GM12878 (cell line): Measurements from ENCODE around the gene SALL3. TPM values are rescaled to one million over a fixed set of nuclear protein-coding genes. Genes with fewer than 3 reads are reported as not detected.

Experiments
- ATAC-seq: fragments of 200-7000 bp; cut with Tn5 transposase; 3 replicates; pipeline ENCODE4 v1.9.1; 2020; ENCODE audit warnings: mild to moderate bottlenecking, moderate library complexity
- BruUV-seq: library from RNA; stranded (reverse); fragments of 400-500 nt; replicated peaks from 2 replicates; lab custom pipeline; 2021; lab: Mats Ljungman, UMichigan
- CTCF ChIA-PET: fragments of 300-600 bp; sonication (Branson Sonifier 250); formaldehyde crosslinking; extraction: SDS; loops from one replicate; lab custom pipeline; 2021; ENCODE audit warnings: inconsistent platforms; lab: Yijun Ruan, JAX
- POLR2A ChIA-PET: fragments of 350-600 bp; formaldehyde crosslinking; extraction: SDS; loops from one replicate; lab custom pipeline; 2021; ENCODE audit warnings: inconsistent platforms; lab: Charles Lee
- RAD21 ChIA-PET: fragments of 300-600 bp; sonication (Branson Sonifier 250); formaldehyde crosslinking; loops from one replicate; lab custom pipeline; 2023; ENCODE audit warnings: antibody characterized with exemption; ENCODE audit not compliant: unreplicated experiment; lab: Charles Lee
- SMC1A ChIA-PET: fragments of 300-600 bp; sonication (Branson Sonifier 250); formaldehyde crosslinking; loops from one replicate; lab custom pipeline; 2023; ENCODE audit not compliant: unreplicated experiment, uncharacterized antibody; lab: Charles Lee
- DNase-seq: peaks from one replicate; pipeline ENCODE4 v3.0.0-alpha.2; 2011; ENCODE audit warnings: low read depth, low spot score
- FAIRE-seq: peaks from 3 replicates; lab custom pipeline; 2011; peaks lifted over from hg19 to GRCh38; lab: Jason Lieb, UNC
- H2AFZ ChIP-seq: 2 replicates; pipeline ENCODE4 v1.6.0; 2011; ENCODE audit warnings: low read depth, low read length, control low read depth; ENCODE audit not compliant: control insufficient read depth
- H3K27ac ChIP-seq: 2 replicates; pipeline ENCODE4 v1.5.1; 2011; ENCODE audit warnings: control low read depth; ENCODE audit not compliant: control insufficient read depth, insufficient read depth
- H3K27me3 ChIP-seq, 2 experiments: replicated peaks in 1 of 2; 2 replicates each; pipeline versions ENCODE4 v1.6.0 to v1.6.1; 2011; ENCODE audit warnings: low read length in 1 of 2; ENCODE audit not compliant: control insufficient read depth in 2 of 2, insufficient read depth in 2 of 2
- H3K36me3 ChIP-seq, 2 experiments: 2 replicates each; pipeline ENCODE4 v1.5.1; 2011; ENCODE audit warnings: low read length in 1 of 2; ENCODE audit not compliant: control insufficient read depth in 2 of 2, insufficient read depth in 2 of 2
- H3K4me1 ChIP-seq: 2 replicates; pipeline ENCODE4 v1.6.1; 2011; ENCODE audit warnings: mild to moderate bottlenecking, low read length, moderate library complexity, mixed read lengths; ENCODE audit not compliant: control insufficient read depth, insufficient read depth
- H3K4me2 ChIP-seq: 2 replicates; pipeline ENCODE4 v1.6.0; 2011; ENCODE audit warnings: control low read depth; ENCODE audit not compliant: control insufficient read depth, insufficient read depth
- H3K4me3 ChIP-seq: fragments of 200-600 bp; sonication (generic); 2 replicates; pipeline ENCODE4 v1.5.1; 2016
- H3K79me2 ChIP-seq: 2 replicates; pipeline ENCODE4 v1.6.0; 2011; ENCODE audit warnings: low read length; ENCODE audit not compliant: control insufficient read depth, insufficient read depth
- H3K9ac ChIP-seq: 2 replicates; pipeline ENCODE4 v1.8.0; 2011; ENCODE audit warnings: low read length, control low read depth, mixed read lengths; ENCODE audit not compliant: control insufficient read depth, insufficient read depth
- H3K9me3 ChIP-seq: replicated peaks from 3 replicates; pipeline ENCODE4 v1.5.1; 2011; ENCODE audit warnings: mild to moderate bottlenecking, low read length; ENCODE audit not compliant: control insufficient read depth, insufficient read depth
- H4K20me1 ChIP-seq: 2 replicates; pipeline ENCODE4 v1.6.0; 2011; ENCODE audit not compliant: control insufficient read depth, insufficient read depth
- DPF2 ChIP-seq: fragments of 450-650 bp; IDR thresholded peaks from 2 replicates; pipeline ENCODE4 v1.6.1; 2017; ENCODE audit warnings: mild to moderate bottlenecking
- ESRRA ChIP-seq: IDR thresholded peaks from 2 replicates; pipeline ENCODE4 v1.6.1; 2012; ENCODE audit warnings: mild to moderate bottlenecking, low read length, improper control_type of control experiment
- ETV6 ChIP-seq, 2 experiments: fragments of 450-650 bp in 1 of 2; IDR thresholded peaks in 1 of 2; conservative IDR thresholded peaks in 1 of 2; 2 replicates each; pipeline ENCODE4 v1.6.1; 2014; ENCODE audit warnings: antibody characterized with exemption in 1 of 2, borderline replicate concordance in 1 of 2, low read depth in 1 of 2, mild to moderate bottlenecking in 1 of 2, moderate library complexity in 1 of 2
- JUNB ChIP-seq: IDR thresholded peaks from 2 replicates; pipeline ENCODE4 v1.6.1; 2016; ENCODE audit warnings: antibody characterized with exemption, mild to moderate bottlenecking
- JUND ChIP-seq: IDR thresholded peaks from 2 replicates; pipeline ENCODE4 v1.6.1; 2012; ENCODE audit warnings: low read depth, mild to moderate bottlenecking, low read length, improper control_type of control experiment, moderate library complexity
- NR2C2 ChIP-seq: IDR thresholded peaks from 2 replicates; pipeline ENCODE4 v1.6.1; 2011; ENCODE audit warnings: borderline replicate concordance, low read depth; ENCODE audit not compliant: control insufficient read depth, insufficient read length
- NRF1 ChIP-seq: conservative IDR thresholded peaks from 2 replicates; pipeline ENCODE4 v1.6.1; 2011; ENCODE audit warnings: mild to moderate bottlenecking, low read depth, low read length, improper control_type of control experiment
- RB1 ChIP-seq: fragments of 450-650 bp; formaldehyde crosslinking; IDR thresholded peaks from 2 replicates; pipeline ENCODE4 v1.6.1; 2017; ENCODE audit warnings: mild to moderate bottlenecking, borderline replicate concordance
- RFX5 ChIP-seq: IDR thresholded peaks from 2 replicates; pipeline ENCODE4 v1.6.1; 2011; ENCODE audit warnings: low read depth, low read length, improper control_type of control experiment
- RUNX3 ChIP-seq: IDR thresholded peaks from 2 replicates; pipeline ENCODE4 v1.6.1; 2012; ENCODE audit warnings: low read length, inconsistent platforms
- SRF ChIP-seq, 2 experiments: IDR thresholded peaks; 2 replicates each; pipeline ENCODE4 v1.6.1; 2011; ENCODE audit warnings: low read depth in 2 of 2, low read length in 2 of 2, mild to moderate bottlenecking in 1 of 2, moderate library complexity in 1 of 2
- SUZ12 ChIP-seq: fragments of 200-600 bp; sonication (generic); IDR thresholded peaks from one replicate; pipeline ENCODE4 v1.6.1; 2018; ENCODE audit warnings: antibody characterized with exemption, mild to moderate bottlenecking; ENCODE audit not compliant: unreplicated experiment
- TARDBP ChIP-seq: IDR thresholded peaks from 2 replicates; pipeline ENCODE4 v1.6.1; 2016; ENCODE audit warnings: borderline replicate concordance
- TCF3 ChIP-seq: IDR thresholded peaks from 2 replicates; pipeline ENCODE4 v1.6.1; 2012; ENCODE audit warnings: low read depth, mild to moderate bottlenecking, low read length, borderline replicate concordance; ENCODE audit not compliant: insufficient read depth
- WRNIP1 ChIP-seq: IDR thresholded peaks from 2 replicates; pipeline ENCODE4 v1.6.1; 2011; ENCODE audit warnings: low read depth, low read length, improper control_type of control experiment, borderline replicate concordance
- ZNF217 ChIP-seq: fragments of 450-650 bp; IDR thresholded peaks from 2 replicates; pipeline ENCODE4 v1.6.1; 2017; ENCODE audit warnings: antibody characterized with exemption, mild to moderate bottlenecking
- WGBS: methylation state at CpG from one replicate; pipeline ENCODE4 v1.1.6; 2016; ENCODE audit warnings: low lambda C conversion rate; ENCODE audit not compliant: insufficient replicate concordance, insufficient coverage; ENCODE audit errors: missing lambda C conversion rate; 5-methylcytosine and 5-hydroxymethylcytosine counted together
- in situ Hi-C: fragments of 300-500 bp; cut with MboI; formaldehyde crosslinking; loops from 9 replicates; pipeline ENCODE4 v1.14.3; 2018; ENCODE audit warnings: mixed read lengths
- intact Hi-C: fragments of 100-400 bp; cut with micrococcal nuclease; formaldehyde crosslinking; loops from one replicate; pipeline ENCODE4 v1.14.2; 2022; ENCODE audit not compliant: unreplicated experiment
- polyA plus RNA-seq, 11 experiments: library from polyadenylated mRNA; depleted of rRNA in 4 of 11; unstranded in 6 of 11; stranded (reverse) in 5 of 11; fragments of >200 nt; fragmentation: Nextera tagmentation in 4 of 11; fragmentation: Illumina TruSeq in 1 of 11; extraction: Ambion mirVana in 4 of 11; extraction: Trizol in 1 of 11; gene quantifications; 1 replicate in 1 of 11; 2 replicates in 10 of 11; pipeline versions ENCODE4 v1.2.1 to v1.2.3, GENCODE V29; 2011 to 2016; ENCODE audit warnings: inconsistent platforms in 2 of 11, missing spikeins in 2 of 11, low read depth in 1 of 11
- total RNA-seq, 4 experiments: library from RNA; depleted of rRNA in 3 of 4; stranded (reverse); fragments of >200 nt in 3 of 4; fragmentation: Illumina TruSeq in 1 of 4; extraction: Trizol in 1 of 4; gene quantifications; 2 replicates each; pipeline versions ENCODE4 v1.2.1 to v1.2.3, GENCODE V29; 2013 to 2021
- TF ChIP-seq, protein P1 (sequence below): IDR thresholded peaks from 2 replicates; pipeline ENCODE4 v1.6.1; 2012; ENCODE audit warnings: improper control_type of control experiment, low read depth, low read length; ENCODE audit not compliant: insufficient replicate concordance

Gene SALL3
- total and polyA plus RNA-seq, 10 of the 15 experiments (the other 5 are each of a cell fraction or from before 2014, with no cell fraction given): 0.01 to 0.10 (median 0.07) TPM; not detected in 7

DNA sequence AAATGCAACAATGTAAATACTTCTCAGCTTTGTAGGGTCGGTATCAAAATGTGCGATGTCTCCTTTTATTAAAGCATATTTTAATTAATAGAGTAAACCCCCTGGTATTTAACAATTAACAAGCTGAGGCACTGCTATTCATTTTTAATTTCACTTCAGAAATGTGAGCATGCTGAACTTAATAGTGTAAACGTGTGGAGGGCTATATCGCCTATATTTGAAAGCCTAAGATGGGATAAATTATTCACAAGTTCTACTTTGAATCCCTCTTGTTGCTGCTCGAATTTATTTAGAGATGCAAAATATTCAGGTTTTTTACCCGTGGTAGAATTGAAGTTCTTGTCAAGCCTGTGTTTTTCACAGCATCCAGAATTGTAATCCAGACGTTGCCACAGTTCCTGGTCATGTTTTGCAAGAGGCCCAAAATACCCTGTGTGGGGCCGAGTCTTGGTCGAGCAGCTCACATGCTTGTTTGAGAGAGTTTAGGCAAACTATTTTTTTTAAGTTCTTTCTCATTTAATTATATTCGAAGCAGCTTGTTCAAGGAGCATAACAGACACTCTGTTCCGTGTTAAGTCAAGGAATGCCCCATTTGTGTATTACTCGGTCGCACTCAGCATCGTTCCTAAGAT lies 2.5 kb downstream of the SALL3 start (continued):
- TF ChIP-seq NR2C2: no peak
- TF ChIP-seq, all 136 proteins: peak for 0

DNA sequence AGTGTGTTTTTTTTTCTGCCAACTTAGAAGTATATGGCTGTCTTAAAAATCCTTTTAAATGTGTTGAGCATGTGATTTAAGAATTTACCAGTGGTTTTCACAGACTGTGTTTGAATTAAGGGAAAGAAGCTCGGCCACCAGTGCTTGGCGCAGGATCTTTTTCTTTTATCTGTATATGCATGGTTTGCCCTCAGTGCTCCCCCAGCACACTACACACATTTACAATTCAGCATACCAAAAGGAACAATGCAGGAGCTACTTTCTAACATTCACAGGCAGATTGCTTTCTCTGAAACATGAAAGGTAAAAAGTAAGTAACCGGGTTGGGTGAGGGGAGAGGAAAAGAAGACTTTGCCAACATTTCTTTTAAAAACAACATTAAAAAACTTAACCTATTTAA lies 3.9 kb downstream of the SALL3 start:
- no TSS peak for BruUV-seq
- no peak for ATAC-seq

More for the DNA sequence above, 3.9 kb downstream of the SALL3 start:
- in situ Hi-C loops: loop anchor here (10.0 kb wide), 1 partner anchor 271 kb away; no protein-coding TSS in a partner anchor
- H2AFZ ChIP-seq: no peak overlapping the region
- no peaks in the 10 kb centered on the region; the same call in 2 of the 3 replicates for H3K9me3 ChIP-seq
- 41% methylated on average over 3 of the region's 3 CpGs for WGBS
- DNase-seq: no peak
- intact Hi-C loops: no loop called here
- no peak overlapping the region for H3K27ac ChIP-seq
- H3K4me2 ChIP-seq: no peak overlapping the region
- H3K79me2 ChIP-seq: no peaks in the 10 kb centered on the region
- FAIRE-seq: no peak
- no peaks in the 10 kb centered on the region for H3K36me3 ChIP-seq
- no peak overlapping the region for H3K9ac ChIP-seq
- no peak for TF ChIP-seq ETV6 (conservative IDR thresholded peaks at IDR 0.05 in 1 of 2, IDR thresholded peaks at IDR 0.05 in 1 of 2; ENCODE audit: borderline replicate concordance in 1 of 2, low read depth in 1 of 2)
- no peak for TF ChIP-seq RFX5
- TF ChIP-seq WRNIP1: no peak
- TF ChIP-seq, protein P1, sequence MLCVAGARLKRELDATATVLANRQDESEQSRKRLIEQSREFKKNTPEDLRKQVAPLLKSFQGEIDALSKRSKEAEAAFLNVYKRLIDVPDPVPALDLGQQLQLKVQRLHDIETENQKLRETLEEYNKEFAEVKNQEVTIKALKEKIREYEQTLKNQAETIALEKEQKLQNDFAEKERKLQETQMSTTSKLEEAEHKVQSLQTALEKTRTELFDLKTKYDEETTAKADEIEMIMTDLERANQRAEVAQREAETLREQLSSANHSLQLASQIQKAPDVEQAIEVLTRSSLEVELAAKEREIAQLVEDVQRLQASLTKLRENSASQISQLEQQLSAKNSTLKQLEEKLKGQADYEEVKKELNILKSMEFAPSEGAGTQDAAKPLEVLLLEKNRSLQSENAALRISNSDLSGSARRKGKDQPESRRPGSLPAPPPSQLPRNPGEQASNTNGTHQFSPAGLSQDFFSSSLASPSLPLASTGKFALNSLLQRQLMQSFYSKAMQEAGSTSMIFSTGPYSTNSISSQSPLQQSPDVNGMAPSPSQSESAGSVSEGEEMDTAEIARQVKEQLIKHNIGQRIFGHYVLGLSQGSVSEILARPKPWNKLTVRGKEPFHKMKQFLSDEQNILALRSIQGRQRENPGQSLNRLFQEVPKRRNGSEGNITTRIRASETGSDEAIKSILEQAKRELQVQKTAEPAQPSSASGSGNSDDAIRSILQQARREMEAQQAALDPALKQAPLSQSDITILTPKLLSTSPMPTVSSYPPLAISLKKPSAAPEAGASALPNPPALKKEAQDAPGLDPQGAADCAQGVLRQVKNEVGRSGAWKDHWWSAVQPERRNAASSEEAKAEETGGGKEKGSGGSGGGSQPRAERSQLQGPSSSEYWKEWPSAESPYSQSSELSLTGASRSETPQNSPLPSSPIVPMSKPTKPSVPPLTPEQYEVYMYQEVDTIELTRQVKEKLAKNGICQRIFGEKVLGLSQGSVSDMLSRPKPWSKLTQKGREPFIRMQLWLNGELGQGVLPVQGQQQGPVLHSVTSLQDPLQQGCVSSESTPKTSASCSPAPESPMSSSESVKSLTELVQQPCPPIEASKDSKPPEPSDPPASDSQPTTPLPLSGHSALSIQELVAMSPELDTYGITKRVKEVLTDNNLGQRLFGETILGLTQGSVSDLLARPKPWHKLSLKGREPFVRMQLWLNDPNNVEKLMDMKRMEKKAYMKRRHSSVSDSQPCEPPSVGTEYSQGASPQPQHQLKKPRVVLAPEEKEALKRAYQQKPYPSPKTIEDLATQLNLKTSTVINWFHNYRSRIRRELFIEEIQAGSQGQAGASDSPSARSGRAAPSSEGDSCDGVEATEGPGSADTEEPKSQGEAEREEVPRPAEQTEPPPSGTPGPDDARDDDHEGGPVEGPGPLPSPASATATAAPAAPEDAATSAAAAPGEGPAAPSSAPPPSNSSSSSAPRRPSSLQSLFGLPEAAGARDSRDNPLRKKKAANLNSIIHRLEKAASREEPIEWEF: no peak
- TF ChIP-seq SUZ12: no peak
- no peak for TF ChIP-seq JUND
- TF ChIP-seq DPF2: no peak
- TF ChIP-seq RUNX3: no peak
- no peak for TF ChIP-seq TCF3
- no peak for TF ChIP-seq ESRRA
- no peak for TF ChIP-seq NRF1
- TF ChIP-seq JUNB: no peak
- no peak for TF ChIP-seq SRF (IDR thresholded peaks at IDR 0.05; ENCODE audit: low read depth in 2 of 2, low read length in 2 of 2)
- TF ChIP-seq ZNF217: no peak
- TF ChIP-seq TARDBP: no peak
- no peak for TF ChIP-seq RB1
- TF ChIP-seq, all 136 proteins: peak for 0
- no peak overlapping the region for H3K4me3 ChIP-seq
- H3K4me1 ChIP-seq: no peaks in the 10 kb centered on the region
- CTCF ChIA-PET: interaction anchor here (0.7 to 2.5 kb wide), 5 partner anchors 19 to 391 kb away, joined by 3 to 12 read pairs (median 3); no protein-coding TSS in a partner anchor
- POLR2A ChIA-PET: no interaction called here
- H4K20me1 ChIP-seq: no peaks in the 10 kb centered on the region
- RAD21 ChIA-PET: no interaction called here
- no peaks in the 10 kb centered on the region for H3K27me3 ChIP-seq
- SMC1A ChIA-PET: no interaction called here
